ENCODE data around the gene TTC29.
"Not testable (repeated sequence)": the region's sequence is repeated elsewhere in the genome, so short reads cannot be mapped to it uniquely, and the experiment has no call there.

Gene TTC29

DNA sequence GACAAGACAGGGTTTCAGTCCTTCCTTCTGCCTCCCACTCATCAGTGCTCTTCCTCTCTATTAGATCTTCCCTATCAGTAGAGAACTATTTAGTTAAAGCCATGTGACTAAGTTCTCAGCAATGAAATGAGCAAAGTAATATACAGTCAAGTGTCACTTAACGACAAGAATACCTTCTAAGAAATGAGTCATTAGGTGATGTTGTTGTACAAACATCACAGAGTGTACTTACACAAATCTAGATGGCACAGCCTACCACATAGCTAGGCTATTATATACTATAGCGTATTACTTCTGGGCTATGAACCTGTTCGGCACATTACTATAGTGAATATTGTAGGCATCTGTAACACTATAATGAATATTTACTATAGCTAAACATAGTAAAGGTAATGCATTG lies 235.7 kb downstream of the TTC29 start:
- Histone ChIP-seq H3K9me3 (ENCODE audit: control insufficient read depth, insufficient read depth, low read length) (no peaks in the 10 kb centered on the region), H3K4me1 (ENCODE audit: insufficient read depth, low read length) (no peaks in the 10 kb centered on the region), H3K36me3 (ENCODE audit: insufficient read depth, low read length) (no peaks in the 10 kb centered on the region), H3K9ac (ENCODE audit: low read depth, low read length) (no peak overlapping the region)

DNA sequence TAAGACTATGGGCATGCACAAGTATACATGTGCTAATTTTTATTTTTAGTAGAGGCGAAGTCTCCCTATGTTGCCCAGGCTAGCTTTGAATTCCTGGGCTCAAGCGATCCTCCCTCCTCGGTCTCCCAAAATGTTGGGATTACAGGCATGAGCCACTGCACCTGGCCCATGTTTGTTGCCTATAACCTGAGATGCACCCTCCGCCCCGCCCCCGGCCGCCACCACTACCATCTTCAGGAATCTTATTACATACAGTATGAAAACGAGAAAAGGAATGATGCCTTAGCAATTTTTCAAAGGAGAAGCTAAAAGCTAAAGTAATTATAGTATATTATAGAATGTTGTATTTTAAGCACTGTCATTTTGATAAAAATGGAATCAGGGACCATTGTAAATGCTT lies 245.8 kb downstream of the TTC29 start:
- H3K4me1 ChIP-seq (ENCODE audit: insufficient read depth, low read length): no peaks in the 10 kb centered on the region
- no peaks in the 10 kb centered on the region for H3K9me3 ChIP-seq (ENCODE audit: control insufficient read depth, insufficient read depth, low read length)
- no peak overlapping the region for H3K9ac ChIP-seq (ENCODE audit: low read depth, low read length)
- no peaks in the 10 kb centered on the region for H3K36me3 ChIP-seq (ENCODE audit: insufficient read depth, low read length)

DNA sequence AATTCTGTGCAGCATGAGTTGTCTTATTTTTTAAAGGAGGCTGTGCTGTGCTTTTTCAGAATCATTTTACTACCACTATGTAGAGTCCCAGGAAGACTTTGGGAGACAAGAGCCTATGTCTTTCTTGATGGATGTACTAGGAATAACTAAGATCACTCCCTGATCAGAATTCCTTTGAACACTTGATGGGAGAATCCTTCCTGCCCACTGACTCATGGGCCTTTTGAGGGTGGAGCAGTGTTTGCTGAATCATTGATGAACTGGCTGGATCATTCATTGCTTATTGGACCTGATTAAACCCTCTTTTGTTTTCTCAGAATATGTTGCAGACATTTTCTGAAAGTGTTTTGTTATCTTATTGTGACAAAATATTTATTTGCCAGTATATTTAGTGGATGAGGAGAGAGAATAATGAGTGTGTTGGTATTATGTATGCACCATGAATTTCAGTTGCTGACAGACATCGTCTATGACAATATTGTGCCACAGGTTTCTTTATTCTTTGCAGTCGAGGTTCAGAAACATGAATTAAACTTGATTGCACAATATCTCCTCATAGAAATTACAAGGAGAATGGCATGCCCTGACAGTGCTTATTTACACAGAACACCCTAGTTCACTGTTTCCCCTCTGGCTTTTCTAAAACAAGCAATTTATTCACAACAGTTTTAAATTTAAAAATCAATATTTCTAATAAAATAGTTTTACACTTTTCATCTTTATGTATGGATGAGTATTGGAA lies 270.7 kb downstream of the TTC29 start:
- Histone ChIP-seq H3K9ac (ENCODE audit: low read depth, low read length) (no peak overlapping the region), H3K9me3 (ENCODE audit: control insufficient read depth, insufficient read depth, low read length) (no peaks in the 10 kb centered on the region), H3K36me3 (ENCODE audit: insufficient read depth, low read length) (no peaks in the 10 kb centered on the region), H3K4me1 (ENCODE audit: insufficient read depth, low read length) (no peaks in the 10 kb centered on the region)

DNA sequence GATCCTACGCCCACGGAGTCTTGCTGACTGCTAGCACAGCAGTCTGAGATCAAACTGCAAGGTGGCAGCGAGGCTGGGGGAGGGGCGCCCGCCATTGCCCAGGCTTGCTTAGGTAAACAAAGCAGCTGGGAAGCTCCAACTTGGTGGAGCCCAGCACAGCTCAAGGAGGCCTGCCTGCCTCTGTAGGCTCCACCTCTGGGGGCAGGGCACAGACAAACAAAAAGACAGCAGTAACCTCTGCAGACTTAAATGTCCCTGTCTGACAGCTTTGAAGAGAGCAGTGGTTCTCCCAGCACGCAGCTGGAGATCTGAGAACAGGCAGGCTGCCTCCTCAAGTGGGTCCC lies 281.7 kb downstream of the TTC29 start:
- H3K36me3 ChIP-seq (ENCODE audit: insufficient read depth, low read length); H3K9ac ChIP-seq (ENCODE audit: low read depth, low read length); H3K4me1 ChIP-seq (ENCODE audit: insufficient read depth, low read length); H3K9me3 ChIP-seq (ENCODE audit: control insufficient read depth, insufficient read depth, low read length): not testable (repeated sequence)

DNA sequence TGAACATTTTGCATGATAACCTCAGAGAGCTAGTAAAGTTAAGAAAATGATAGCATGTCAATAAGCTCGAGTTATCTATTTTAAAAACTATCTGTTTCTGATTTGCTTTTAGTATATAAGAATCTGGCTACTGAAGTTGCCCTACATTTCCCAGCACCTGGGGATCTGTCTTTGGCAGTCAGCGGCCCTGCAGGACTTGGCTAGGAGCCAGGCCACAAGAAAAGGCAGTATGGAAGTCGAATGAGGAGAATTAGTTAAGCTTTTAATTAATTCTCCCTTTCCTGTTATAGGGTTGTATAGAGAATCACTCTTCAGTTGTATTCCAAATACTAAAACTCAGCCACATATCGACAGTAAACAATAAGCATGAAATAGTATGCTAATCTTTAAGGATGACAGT lies 284.3 kb downstream of the TTC29 start:
- no peaks in the 10 kb centered on the region for H3K36me3 ChIP-seq (ENCODE audit: insufficient read depth, low read length)
- no peaks in the 10 kb centered on the region for H3K9me3 ChIP-seq (ENCODE audit: control insufficient read depth, insufficient read depth, low read length)
- H3K9ac ChIP-seq (ENCODE audit: low read depth, low read length): no peak overlapping the region
- H3K4me1 ChIP-seq (ENCODE audit: insufficient read depth, low read length): no peaks in the 10 kb centered on the region

All from ES-I3 (cell line).